ENCODE data around the gene S100A5. TPM values are rescaled to one million over a fixed set of nuclear protein-coding genes. Genes with fewer than 3 reads are reported as not detected.

Gene S100A5
- total RNA-seq, 2 donors from 2014 or later: not detected

GRCh38 chr1:153573351-153573750, 32.6 kb upstream of the S100A5 start:
- no peak overlapping the region for H3K4me3 ChIP-seq

GRCh38 chr1:153572569-153573015, 31.9 kb upstream of the S100A5 start:
- Histone ChIP-seq H3K27me3 (no peaks in the 10 kb centered on the region), H3K27ac (peak overlapping the region; percentile 55 to 74), H3K36me3 (no peaks in the 10 kb centered on the region), H3K4me3 (no peak overlapping the region), H3K4me1 (peaks cover 0 to 32% of the 10 kb centered on the region in 2 donors), H3K9me3 (no peaks in the 10 kb centered on the region)
- TF ChIP-seq, protein P1, sequence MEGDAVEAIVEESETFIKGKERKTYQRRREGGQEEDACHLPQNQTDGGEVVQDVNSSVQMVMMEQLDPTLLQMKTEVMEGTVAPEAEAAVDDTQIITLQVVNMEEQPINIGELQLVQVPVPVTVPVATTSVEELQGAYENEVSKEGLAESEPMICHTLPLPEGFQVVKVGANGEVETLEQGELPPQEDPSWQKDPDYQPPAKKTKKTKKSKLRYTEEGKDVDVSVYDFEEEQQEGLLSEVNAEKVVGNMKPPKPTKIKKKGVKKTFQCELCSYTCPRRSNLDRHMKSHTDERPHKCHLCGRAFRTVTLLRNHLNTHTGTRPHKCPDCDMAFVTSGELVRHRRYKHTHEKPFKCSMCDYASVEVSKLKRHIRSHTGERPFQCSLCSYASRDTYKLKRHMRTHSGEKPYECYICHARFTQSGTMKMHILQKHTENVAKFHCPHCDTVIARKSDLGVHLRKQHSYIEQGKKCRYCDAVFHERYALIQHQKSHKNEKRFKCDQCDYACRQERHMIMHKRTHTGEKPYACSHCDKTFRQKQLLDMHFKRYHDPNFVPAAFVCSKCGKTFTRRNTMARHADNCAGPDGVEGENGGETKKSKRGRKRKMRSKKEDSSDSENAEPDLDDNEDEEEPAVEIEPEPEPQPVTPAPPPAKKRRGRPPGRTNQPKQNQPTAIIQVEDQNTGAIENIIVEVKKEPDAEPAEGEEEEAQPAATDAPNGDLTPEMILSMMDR (IDR thresholded peaks at IDR 0.05): peak; percentile 82 to 92
- DNase-seq (ENCODE audit: low spot score): peak; percentile 82

More at GRCh38 chr1:153573351-153573750, 32.6 kb upstream of the S100A5 start:
- Histone ChIP-seq H3K4me1 (peaks cover 0 to 24% of the 10 kb centered on the region in 2 donors), H3K27ac (peak overlapping the region in 1 of 2 donors; percentile 74), H3K27me3 (no peaks in the 10 kb centered on the region), H3K36me3 (no peaks in the 10 kb centered on the region), H3K9me3 (no peaks in the 10 kb centered on the region)
- no peak for DNase-seq (ENCODE audit: low spot score)
- TF ChIP-seq, protein P1 (IDR thresholded peaks at IDR 0.05): no peak

GRCh38 chr1:153571706-153572105, 31.0 kb upstream of the S100A5 start:
- Histone ChIP-seq H3K27ac (peak overlapping the region in 1 of 2 donors; percentile 55), H3K4me1 (peaks cover 0 to 40% of the 10 kb centered on the region in 2 donors), H3K36me3 (no peaks in the 10 kb centered on the region), H3K4me3 (no peak overlapping the region), H3K27me3 (no peaks in the 10 kb centered on the region), H3K9me3 (no peaks in the 10 kb centered on the region)
- no peak for DNase-seq (ENCODE audit: low spot score)
- TF ChIP-seq, protein P1 (IDR thresholded peaks at IDR 0.05): no peak

- Histone ChIP-seq H3K4me3 (no peak overlapping the region), H3K9me3 (no peaks in the 10 kb centered on the region), H3K36me3 (no peaks in the 10 kb centered on the region), H3K27ac (no peak overlapping the region), H3K4me1 (peaks cover 0 to 49% of the 10 kb centered on the region in 2 donors), H3K27me3 (no peaks in the 10 kb centered on the region)
- no peak for DNase-seq (ENCODE audit: low spot score)
- TF ChIP-seq, protein P1 (IDR thresholded peaks at IDR 0.05): no peak
These were observed 30.1 kb upstream of the S100A5 start for GRCh38 chr1:153570874-153571273.

DNA sequence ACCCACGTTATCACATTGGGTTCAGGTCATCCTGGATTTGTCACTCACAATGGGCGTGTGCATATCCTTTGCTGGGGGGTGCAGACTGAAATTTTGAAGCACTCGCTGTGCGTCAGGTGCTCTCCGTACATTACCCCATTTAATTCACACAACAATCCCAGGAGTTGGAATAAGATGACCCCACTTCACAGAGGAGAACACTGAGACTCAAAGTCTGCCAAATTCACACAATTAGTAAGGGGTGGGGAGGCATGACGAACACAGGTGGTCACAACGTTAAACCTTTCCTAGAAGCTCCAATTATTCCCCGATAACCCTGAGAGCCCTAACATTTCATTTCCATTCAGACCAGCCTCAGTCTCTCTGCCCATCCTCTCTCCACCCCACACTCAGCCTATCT, 28.7 kb upstream of the S100A5 start:
- Histone ChIP-seq H3K4me1 (peaks cover 0 to 56% of the 10 kb centered on the region in 2 donors), H3K36me3 (no peaks in the 10 kb centered on the region), H3K4me3 (no peak overlapping the region), H3K9me3 (no peaks in the 10 kb centered on the region), H3K27me3 (no peaks in the 10 kb centered on the region), H3K27ac (no peak overlapping the region)
- no peak for DNase-seq (ENCODE audit: low spot score)
- TF ChIP-seq, protein P1 (IDR thresholded peaks at IDR 0.05): no peak

Measured in right atrium auricular region (tissue), 2 donors.